Measurements from ENCODE around the gene EXOC8.

- TF ChIP-seq CTCF (IDR thresholded peaks at IDR 0.05) (no peak), POLR2AphosphoS5 (IDR thresholded peaks at IDR 0.05) (no peak), POLR2A (IDR thresholded peaks at IDR 0.05) (no peak)
Measured at GRCh38 chr1:231340328-231341013, 2.8 kb upstream of the EXOC8 start.

Data from stomach (tissue), 4 donors.